ENCODE results near the gene TRPM6.

DNA sequence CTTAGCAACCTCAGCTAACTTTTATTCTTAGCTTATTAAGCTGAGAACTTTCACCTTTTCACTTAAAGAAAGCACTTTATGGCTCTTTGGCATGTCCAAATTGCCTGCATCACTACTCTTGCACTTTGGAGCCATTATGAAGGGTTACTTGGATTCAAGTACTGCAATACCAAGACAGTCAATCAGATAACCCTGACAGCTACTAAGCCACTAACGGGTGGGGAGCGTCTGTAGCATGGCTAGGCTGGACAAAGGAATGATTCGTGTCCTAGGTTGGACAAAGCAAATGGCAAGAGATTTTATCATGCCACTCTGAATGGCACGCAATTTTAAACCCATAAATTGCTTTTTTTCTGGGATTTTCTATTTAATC lies 39.6 kb downstream of the TRPM6 start:
- TF ChIP-seq, protein P1, sequence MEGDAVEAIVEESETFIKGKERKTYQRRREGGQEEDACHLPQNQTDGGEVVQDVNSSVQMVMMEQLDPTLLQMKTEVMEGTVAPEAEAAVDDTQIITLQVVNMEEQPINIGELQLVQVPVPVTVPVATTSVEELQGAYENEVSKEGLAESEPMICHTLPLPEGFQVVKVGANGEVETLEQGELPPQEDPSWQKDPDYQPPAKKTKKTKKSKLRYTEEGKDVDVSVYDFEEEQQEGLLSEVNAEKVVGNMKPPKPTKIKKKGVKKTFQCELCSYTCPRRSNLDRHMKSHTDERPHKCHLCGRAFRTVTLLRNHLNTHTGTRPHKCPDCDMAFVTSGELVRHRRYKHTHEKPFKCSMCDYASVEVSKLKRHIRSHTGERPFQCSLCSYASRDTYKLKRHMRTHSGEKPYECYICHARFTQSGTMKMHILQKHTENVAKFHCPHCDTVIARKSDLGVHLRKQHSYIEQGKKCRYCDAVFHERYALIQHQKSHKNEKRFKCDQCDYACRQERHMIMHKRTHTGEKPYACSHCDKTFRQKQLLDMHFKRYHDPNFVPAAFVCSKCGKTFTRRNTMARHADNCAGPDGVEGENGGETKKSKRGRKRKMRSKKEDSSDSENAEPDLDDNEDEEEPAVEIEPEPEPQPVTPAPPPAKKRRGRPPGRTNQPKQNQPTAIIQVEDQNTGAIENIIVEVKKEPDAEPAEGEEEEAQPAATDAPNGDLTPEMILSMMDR (conservative IDR thresholded peaks at IDR 0.05; ENCODE audit: low read depth in 2 of 2): no peak
- TF ChIP-seq POLR2AphosphoS5 (IDR thresholded peaks at IDR 0.05; ENCODE audit: low read depth): no peak
- TF ChIP-seq EZH2phosphoT487 (IDR thresholded peaks at IDR 0.05; ENCODE audit: unreplicated experiment): no peak
- TF ChIP-seq EZH2 (IDR thresholded peaks at IDR 0.05; ENCODE audit: low read depth, unreplicated experiment): no peak
- TF ChIP-seq CREB1 (CRISPR knock-in tag; IDR thresholded peaks at IDR 0.05; ENCODE audit: low read depth): no peak
- TF ChIP-seq, protein P2, sequence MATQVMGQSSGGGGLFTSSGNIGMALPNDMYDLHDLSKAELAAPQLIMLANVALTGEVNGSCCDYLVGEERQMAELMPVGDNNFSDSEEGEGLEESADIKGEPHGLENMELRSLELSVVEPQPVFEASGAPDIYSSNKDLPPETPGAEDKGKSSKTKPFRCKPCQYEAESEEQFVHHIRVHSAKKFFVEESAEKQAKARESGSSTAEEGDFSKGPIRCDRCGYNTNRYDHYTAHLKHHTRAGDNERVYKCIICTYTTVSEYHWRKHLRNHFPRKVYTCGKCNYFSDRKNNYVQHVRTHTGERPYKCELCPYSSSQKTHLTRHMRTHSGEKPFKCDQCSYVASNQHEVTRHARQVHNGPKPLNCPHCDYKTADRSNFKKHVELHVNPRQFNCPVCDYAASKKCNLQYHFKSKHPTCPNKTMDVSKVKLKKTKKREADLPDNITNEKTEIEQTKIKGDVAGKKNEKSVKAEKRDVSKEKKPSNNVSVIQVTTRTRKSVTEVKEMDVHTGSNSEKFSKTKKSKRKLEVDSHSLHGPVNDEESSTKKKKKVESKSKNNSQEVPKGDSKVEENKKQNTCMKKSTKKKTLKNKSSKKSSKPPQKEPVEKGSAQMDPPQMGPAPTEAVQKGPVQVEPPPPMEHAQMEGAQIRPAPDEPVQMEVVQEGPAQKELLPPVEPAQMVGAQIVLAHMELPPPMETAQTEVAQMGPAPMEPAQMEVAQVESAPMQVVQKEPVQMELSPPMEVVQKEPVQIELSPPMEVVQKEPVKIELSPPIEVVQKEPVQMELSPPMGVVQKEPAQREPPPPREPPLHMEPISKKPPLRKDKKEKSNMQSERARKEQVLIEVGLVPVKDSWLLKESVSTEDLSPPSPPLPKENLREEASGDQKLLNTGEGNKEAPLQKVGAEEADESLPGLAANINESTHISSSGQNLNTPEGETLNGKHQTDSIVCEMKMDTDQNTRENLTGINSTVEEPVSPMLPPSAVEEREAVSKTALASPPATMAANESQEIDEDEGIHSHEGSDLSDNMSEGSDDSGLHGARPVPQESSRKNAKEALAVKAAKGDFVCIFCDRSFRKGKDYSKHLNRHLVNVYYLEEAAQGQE (IDR thresholded peaks at IDR 0.05; ENCODE audit: unreplicated experiment): no peak
- TF ChIP-seq STAT1 (IDR thresholded peaks at IDR 0.05; ENCODE audit: unreplicated experiment): no peak
- TF ChIP-seq JUNB (IDR thresholded peaks at IDR 0.05; ENCODE audit: unreplicated experiment): no peak
